H1 (cell line): Measurements from ENCODE around the gene SLC10A6. TPM values are rescaled to one million over a fixed set of nuclear protein-coding genes. Genes with fewer than 3 reads are reported as not detected.

Source experiments
- BACH1 ChIP-seq: IDR thresholded peaks from 2 replicates; pipeline ENCODE4 v1.6.1; 2012; ENCODE audit warnings: low read length, improper control_type of control experiment
- CHD7 ChIP-seq: fragments of 300-600 bp; sonication (generic); IDR thresholded peaks from 2 replicates; pipeline ENCODE4 v1.7.1; 2012; ENCODE audit warnings: low read length, moderate library complexity, mild to moderate bottlenecking, inconsistent platforms; ENCODE audit not compliant: insufficient replicate concordance
- JUN ChIP-seq: IDR thresholded peaks from 2 replicates; pipeline ENCODE4 v1.6.1; 2011; ENCODE audit warnings: low read depth, mild to moderate bottlenecking, improper control_type of control experiment, low read length
- TEAD4 ChIP-seq: IDR thresholded peaks from 2 replicates; pipeline ENCODE4 v1.6.1; 2012; ENCODE audit warnings: low read depth, low read length, inconsistent platforms, mixed read lengths
- polyA plus RNA-seq, 7 experiments: library from polyadenylated mRNA; depleted of rRNA in 3 of 7; stranded (reverse) in 5 of 7; unstranded in 2 of 7; fragments of >200 nt in 5 of 7; fragments of 200-250 nt in 2 of 7; gene quantifications; 1 replicate in 5 of 7; 2 replicates in 1 of 7; 4 replicates in 1 of 7; pipeline versions ENCODE4 v1.2.1 to v1.2.3, GENCODE V29; 2011 to 2013; ENCODE audit warnings: missing spikeins in 2 of 7, mixed read lengths in 2 of 7
- total RNA-seq: library from RNA; stranded (reverse); fragmentation: NEBNext Ultra II Directional; extraction: Animal tissue kit (Norgen Biotek cat#: 25700); gene quantifications from 2 replicates; pipeline ENCODE4 v1.2.1, GENCODE V29; 2021

Gene SLC10A6
- total and polyA plus RNA-seq, 2 of the 8 experiments (the other 6 are each of a cell fraction or from before 2014, with no cell fraction given) = not detected

DNA sequence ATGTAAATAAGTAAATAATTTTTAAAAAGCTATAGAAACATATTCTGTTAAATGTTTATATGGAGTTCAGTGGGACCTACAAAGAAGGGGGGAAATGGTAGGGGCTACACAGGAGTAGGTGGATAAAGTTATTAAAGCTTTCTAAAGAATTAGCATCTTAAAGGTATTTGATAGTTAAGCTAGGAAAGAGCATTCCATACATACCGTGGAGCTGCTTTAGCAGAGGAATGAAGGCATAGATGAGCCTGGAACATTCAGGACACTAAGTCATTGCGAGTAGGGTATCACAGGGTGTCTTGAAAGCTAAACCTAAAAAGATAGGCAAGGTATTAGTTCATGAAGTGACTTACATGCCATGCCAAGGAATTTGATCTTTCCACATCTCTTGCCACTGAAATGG lies 60.4 kb downstream of the SLC10A6 start (continued):
- peak; percentile 32 for TF ChIP-seq CHD7
- TF ChIP-seq JUN = no peak
- peak; percentile 91 for TF ChIP-seq TEAD4
- TF ChIP-seq BACH1 = no peak
